Uterus (tissue), 4 donors: ENCODE results near the gene LDLRAD1. TPM values are rescaled to one million over a fixed set of nuclear protein-coding genes. Genes with fewer than 3 reads are reported as not detected.

ENCODE experiments used
- DNase-seq, 2 donors: peaks; one replicate each; pipeline ENCODE4 v3.0.0-alpha.2; 2019 to 2020
- H3K27ac ChIP-seq, 2 donors: fragments of 200-600 bp; sonication (generic); 1 replicate in 1 of 2; 2 replicates in 1 of 2; pipeline ENCODE4 v1.5.1; 2016 to 2018
- H3K27me3 ChIP-seq, 2 donors: fragments of 200-600 bp; sonication (generic); one replicate each; pipeline ENCODE4 v1.5.1; 2018 to 2019; ENCODE audit warnings: control low read depth in 1 of 2
- H3K36me3 ChIP-seq, 2 donors: fragments of 200-600 bp; sonication (generic); one replicate each; pipeline ENCODE4 v1.5.1; 2019; ENCODE audit warnings: control low read depth in 1 of 2
- H3K4me1 ChIP-seq, 2 donors: fragments of 200-600 bp; sonication (generic); one replicate each; pipeline ENCODE4 v1.5.1; 2018 to 2019; ENCODE audit warnings: control low read depth in 1 of 2
- H3K4me3 ChIP-seq, 2 donors: fragments of 200-600 bp; sonication (generic); 1 replicate in 1 of 2; 2 replicates in 1 of 2; pipeline ENCODE4 v1.5.1; 2018 to 2019; ENCODE audit warnings: mild to moderate bottlenecking in 1 of 2
- H3K9me3 ChIP-seq, 2 donors: fragments of 200-600 bp; sonication (generic); one replicate each; pipeline ENCODE4 v1.5.1; 2019; ENCODE audit warnings: control low read depth in 1 of 2
- POLR2A ChIP-seq, 2 donors: fragments of 450-650 bp; IDR thresholded peaks; one replicate each; pipeline ENCODE4 v1.6.1; 2016; ENCODE audit warnings: antibody characterized with exemption in 2 of 2, mild to moderate bottlenecking in 1 of 2, moderate library complexity in 1 of 2
- intact Hi-C: fragments of 100-400 bp; cut with DNase I; formaldehyde crosslinking; loops from one replicate; pipeline ENCODE4 v1.15.1; 2023; ENCODE audit warnings: low total_unique reads
- total RNA-seq, 4 donors: library from RNA; depleted of rRNA in 3 of 4; stranded (reverse); fragments of >200 nt in 3 of 4; gene quantifications; one replicate each; pipeline versions ENCODE4 v1.1.0 to v1.2.4, GENCODE V29; 2014 to 2023
- TF ChIP-seq, protein P1 (sequence below), 4 experiments: fragments of 200-600 bp in 2 of 4; fragments of 450-650 bp in 2 of 4; sonication (generic) in 2 of 4; IDR thresholded peaks; one replicate each; pipeline ENCODE4 v1.5.1; 2016 to 2019; ENCODE audit warnings: antibody characterized with exemption in 4 of 4, mild to moderate bottlenecking in 2 of 4, moderate library complexity in 1 of 4
- donor health status: DM: yes; HTN: yes; CAD: no.

The LDLRAD1 gene
- total RNA-seq, 4 donors from 2014 or later: 0.27 to 1.2 TPM; not detected in 2

DNA sequence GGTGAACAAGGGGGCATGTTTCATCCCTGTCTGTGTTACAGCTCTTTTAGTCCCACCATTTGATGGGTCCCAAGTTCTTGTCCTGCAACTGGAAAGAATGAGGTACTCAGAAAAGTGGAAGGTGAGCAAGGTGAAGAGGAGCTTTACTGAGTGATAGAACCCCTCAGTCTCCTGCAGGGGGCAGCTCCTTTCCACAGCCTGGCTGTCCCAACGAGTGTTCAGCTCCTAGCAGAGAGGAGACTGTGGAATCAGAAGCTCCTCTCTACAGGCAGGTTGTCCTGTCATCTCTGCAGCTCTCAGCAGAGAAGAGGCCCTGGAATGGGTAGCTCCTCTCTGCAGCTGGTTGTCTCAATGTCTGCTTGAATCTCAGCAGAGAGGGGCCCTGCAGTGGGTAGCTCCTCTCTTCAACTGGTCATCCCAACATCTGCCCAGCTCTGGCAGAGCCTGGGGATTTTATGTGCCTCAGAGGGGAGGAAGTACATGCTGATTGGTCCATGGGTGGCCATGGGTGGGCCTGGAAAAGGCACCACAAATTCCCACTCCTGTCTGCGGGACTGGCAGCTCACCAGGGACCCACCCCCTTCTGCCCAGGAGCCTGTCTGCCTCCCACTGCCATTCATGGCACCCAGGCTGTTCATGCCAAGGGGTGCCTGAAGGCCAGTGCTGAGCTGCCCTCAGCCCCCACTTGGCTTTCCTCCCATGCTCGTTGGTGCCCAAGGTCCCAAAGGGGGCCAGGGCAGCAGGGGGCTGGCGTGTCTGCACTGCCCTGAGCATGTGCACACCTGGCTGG lies 25.7 kb downstream of the LDLRAD1 start:
- H3K9me3 ChIP-seq: no peaks in the 10 kb centered on the region
- H3K36me3 ChIP-seq: no peaks in the 10 kb centered on the region
- no peak overlapping the region for H3K4me3 ChIP-seq
- intact Hi-C loops: no loop called here
- H3K27ac ChIP-seq: no peak overlapping the region
- DNase-seq: no peak
- TF ChIP-seq POLR2A (IDR thresholded peaks at IDR 0.05): no peak
- TF ChIP-seq, protein P1, sequence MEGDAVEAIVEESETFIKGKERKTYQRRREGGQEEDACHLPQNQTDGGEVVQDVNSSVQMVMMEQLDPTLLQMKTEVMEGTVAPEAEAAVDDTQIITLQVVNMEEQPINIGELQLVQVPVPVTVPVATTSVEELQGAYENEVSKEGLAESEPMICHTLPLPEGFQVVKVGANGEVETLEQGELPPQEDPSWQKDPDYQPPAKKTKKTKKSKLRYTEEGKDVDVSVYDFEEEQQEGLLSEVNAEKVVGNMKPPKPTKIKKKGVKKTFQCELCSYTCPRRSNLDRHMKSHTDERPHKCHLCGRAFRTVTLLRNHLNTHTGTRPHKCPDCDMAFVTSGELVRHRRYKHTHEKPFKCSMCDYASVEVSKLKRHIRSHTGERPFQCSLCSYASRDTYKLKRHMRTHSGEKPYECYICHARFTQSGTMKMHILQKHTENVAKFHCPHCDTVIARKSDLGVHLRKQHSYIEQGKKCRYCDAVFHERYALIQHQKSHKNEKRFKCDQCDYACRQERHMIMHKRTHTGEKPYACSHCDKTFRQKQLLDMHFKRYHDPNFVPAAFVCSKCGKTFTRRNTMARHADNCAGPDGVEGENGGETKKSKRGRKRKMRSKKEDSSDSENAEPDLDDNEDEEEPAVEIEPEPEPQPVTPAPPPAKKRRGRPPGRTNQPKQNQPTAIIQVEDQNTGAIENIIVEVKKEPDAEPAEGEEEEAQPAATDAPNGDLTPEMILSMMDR (IDR thresholded peaks at IDR 0.05): no peak
- H3K4me1 ChIP-seq: no peaks in the 10 kb centered on the region
- H3K27me3 ChIP-seq: no peaks in the 10 kb centered on the region

DNA sequence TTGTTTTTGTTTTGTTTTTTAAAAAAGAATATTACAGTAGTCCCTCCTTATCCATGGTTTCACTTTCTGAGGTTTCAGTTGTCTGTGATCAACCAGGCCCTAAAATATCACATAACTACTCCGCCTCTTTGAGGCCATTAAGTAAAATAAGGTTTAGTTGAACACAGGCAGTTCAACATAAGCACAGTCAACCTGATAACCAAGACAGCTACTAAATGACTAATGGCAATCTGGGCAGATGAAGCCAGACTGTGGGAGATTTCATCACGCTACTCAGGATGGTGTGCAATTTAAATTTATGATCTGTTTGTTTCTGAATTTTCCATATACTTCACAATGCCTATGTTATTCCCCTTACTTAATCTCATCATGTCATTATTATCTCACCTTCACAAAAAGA lies 30.1 kb downstream of the LDLRAD1 start:
- Histone ChIP-seq H3K4me3 (no peak overlapping the region), H3K27ac (no peak overlapping the region), H3K36me3 (no peaks in the 10 kb centered on the region), H3K27me3 (no peaks in the 10 kb centered on the region), H3K4me1 (no peaks in the 10 kb centered on the region), H3K9me3 (no peaks in the 10 kb centered on the region)
- intact Hi-C loops: no loop called here
- TF ChIP-seq, protein P1 (IDR thresholded peaks at IDR 0.05): no peak
- TF ChIP-seq POLR2A (IDR thresholded peaks at IDR 0.05): no peak
- no peak for DNase-seq

DNA sequence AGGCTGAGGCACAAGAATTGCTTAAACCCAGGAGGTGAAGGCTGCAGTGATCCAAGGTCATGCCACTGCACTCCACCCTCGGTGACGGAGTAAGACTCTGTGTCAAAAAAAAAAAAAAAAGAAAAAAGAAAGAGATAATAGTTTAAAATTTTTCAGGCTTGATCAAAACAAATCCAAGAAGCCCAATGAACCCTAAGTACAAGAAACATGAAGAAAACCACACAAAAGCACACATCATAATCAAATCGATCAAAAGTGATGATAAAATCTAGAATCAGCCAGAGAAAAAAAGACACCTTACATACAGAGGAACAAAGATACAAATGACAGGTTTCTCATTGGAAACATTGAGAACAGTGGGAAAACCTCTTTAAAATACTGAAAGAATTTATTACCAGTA lies 31.5 kb downstream of the LDLRAD1 start:
- Histone ChIP-seq H3K27me3 (no peaks in the 10 kb centered on the region), H3K4me3 (no peak overlapping the region), H3K36me3 (no peaks in the 10 kb centered on the region), H3K9me3 (no peaks in the 10 kb centered on the region), H3K4me1 (no peaks in the 10 kb centered on the region), H3K27ac (no peak overlapping the region)
- intact Hi-C loops: no loop called here
- TF ChIP-seq, protein P1 (IDR thresholded peaks at IDR 0.05): no peak
- TF ChIP-seq POLR2A (IDR thresholded peaks at IDR 0.05): no peak
- DNase-seq: no peak

DNA sequence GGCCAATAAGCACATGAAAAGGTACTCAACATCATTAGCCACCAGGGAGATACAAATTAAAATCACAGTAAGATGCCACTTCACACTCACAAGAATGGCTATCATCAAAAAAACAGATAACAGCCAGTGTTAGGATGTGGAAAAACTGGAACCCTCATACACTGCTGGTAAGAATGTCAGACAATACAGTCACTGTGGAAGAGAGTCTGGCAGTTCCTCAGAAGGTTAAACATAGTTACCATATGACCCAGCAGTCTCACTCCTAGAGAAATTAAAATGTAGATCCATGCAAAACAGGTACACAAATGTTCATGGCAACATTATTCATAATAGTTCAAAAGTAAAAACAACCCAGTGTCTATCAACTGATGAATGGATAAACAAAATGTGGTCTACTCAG lies 33.3 kb downstream of the LDLRAD1 start:
- intact Hi-C loops: no loop called here
- Histone ChIP-seq H3K4me1 (no peaks in the 10 kb centered on the region), H3K9me3 (no peaks in the 10 kb centered on the region), H3K36me3 (no peaks in the 10 kb centered on the region), H3K4me3 (no peak overlapping the region), H3K27ac (no peak overlapping the region), H3K27me3 (no peaks in the 10 kb centered on the region)
- TF ChIP-seq POLR2A (IDR thresholded peaks at IDR 0.05): no peak
- TF ChIP-seq, protein P1 (IDR thresholded peaks at IDR 0.05): no peak
- DNase-seq: no peak

DNA sequence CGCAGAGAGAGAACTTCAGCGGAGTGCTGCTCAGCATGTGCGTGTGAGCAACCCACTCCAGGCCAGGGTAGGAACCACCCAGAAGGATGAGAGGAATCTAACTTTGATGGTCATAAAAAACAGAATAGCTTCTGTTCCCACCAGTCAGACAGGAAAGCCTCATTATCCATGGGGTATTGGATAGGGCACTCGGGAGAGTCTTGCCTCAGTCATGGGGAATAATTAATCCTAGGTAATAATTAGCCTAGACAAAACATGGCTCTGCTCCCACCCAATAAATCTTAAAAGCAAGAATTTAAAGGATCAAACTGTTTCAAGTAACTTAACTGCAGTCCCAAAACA lies 35.3 kb downstream of the LDLRAD1 start:
- H3K36me3 ChIP-seq: no peaks in the 10 kb centered on the region
- no peaks in the 10 kb centered on the region for H3K4me1 ChIP-seq
- intact Hi-C loops: no loop called here
- H3K27me3 ChIP-seq: no peaks in the 10 kb centered on the region
- no peak for DNase-seq
- no peak for TF ChIP-seq POLR2A (IDR thresholded peaks at IDR 0.05)
- TF ChIP-seq, protein P1 (IDR thresholded peaks at IDR 0.05): no peak
- H3K4me3 ChIP-seq: peak overlapping the region; percentile 31 to 43
- no peaks in the 10 kb centered on the region for H3K9me3 ChIP-seq
- peak overlapping the region; percentile 78 to 85 for H3K27ac ChIP-seq
